CD4-positive, alpha-beta T cell treated with Interleukin-4 for 4 hours (primary cell): ENCODE measurements around the gene ZCCHC8.
A peak's percentile ranks its signal among the peaks of the same experiment; 100 is the strongest.

Experiments used
- DNase-seq: peaks from one replicate; pipeline ENCODE4 v3.0.0-alpha.2; 2020

ZCCHC8 gene

DNA sequence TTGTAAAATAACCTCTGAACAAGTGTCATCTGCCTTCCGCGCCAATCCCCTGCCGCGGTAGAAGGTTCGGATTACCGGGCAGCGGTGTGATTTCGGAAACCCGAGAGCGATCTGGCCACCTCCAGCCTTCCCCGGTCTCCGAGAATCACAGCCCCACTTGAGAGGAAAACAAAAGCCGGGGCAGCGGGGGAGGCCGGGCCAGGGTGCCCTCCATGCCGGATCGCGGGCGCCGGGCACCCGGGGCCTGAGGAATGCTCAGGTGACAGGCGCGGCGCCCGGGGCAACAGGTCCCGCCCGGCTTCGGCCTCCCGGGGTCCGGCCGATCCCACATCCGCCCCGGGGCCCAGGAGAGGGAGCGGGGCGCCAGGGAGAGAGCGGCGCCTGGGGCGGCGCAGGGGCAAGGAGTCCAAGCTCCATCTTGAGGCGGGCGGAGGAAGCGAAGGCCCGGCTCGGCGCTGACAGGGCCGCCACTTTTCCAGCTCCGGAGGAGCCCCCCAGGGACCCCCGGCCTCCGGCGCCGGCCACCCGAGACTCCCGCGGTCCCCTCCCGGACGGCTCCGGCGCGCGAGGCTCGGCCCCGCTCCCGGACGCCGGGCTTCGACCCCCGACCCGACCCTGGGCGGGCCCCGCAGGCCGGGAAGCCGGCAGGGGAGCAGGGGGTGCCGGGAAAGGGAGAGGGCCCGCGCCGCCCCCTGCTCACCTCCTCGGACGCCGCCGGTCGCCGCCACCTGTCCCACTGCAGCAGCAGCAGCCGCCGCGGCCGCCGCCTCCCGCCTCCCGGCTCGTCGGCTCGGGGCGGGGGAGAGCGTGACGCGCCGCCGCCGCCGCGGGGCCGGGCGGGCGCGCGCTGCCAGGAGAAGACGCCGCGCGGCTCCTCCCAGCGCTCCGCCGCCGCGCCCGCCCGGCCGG lies 78.7 kb downstream of the ZCCHC8 start, which contains the start of gene CLIP1:
Gene CLIP1, minus strand, starts transcription at position 849 of the 909 bp plus-strand sequence. CDS start 42,217 bp downstream, outside the sequence.
- DNase-seq, result peak; percentile 48
